A549 (cell line): ENCODE measurements around the gene BCAS3.

Experiments used
- CTCF ChIP-seq: fragments of >200 bp; sonication (Bioruptor Twin); formaldehyde crosslinking; IDR thresholded peaks from 3 replicates; pipeline ENCODE4 v1.5.1; 2016
- EHMT2 ChIP-seq: fragments of 200-600 bp; sonication (generic); IDR thresholded peaks from 2 replicates; pipeline ENCODE4 v1.6.1; 2016; ENCODE audit warnings: antibody characterized with exemption, low read depth, mild to moderate bottlenecking, moderate library complexity
- EP300 ChIP-seq, 2 experiments: fragments of >200 bp; sonication (Bioruptor Twin); formaldehyde crosslinking; IDR thresholded peaks; 2 replicates in 1 of 2; 3 replicates in 1 of 2; pipeline ENCODE4 v1.6.1; 2016 to 2017
- FOSL2 ChIP-seq, 2 experiments: fragments of 450-650 bp in 1 of 2; fragments of >200 bp in 1 of 2; sonication (Bioruptor Twin) in 1 of 2; formaldehyde crosslinking; IDR thresholded peaks; 2 replicates each; pipeline versions ENCODE4 v1.5.0 to v1.6.1; 2016 to 2020; ENCODE audit warnings: mild to moderate bottlenecking in 1 of 2, moderate library complexity in 1 of 2
- MAX ChIP-seq: IDR thresholded peaks from 2 replicates; pipeline ENCODE4 v1.6.1; 2012
- POLR2A ChIP-seq: IDR thresholded peaks from 2 replicates; pipeline ENCODE4 v1.6.1; 2012; ENCODE audit warnings: mild to moderate bottlenecking, low read length
- RFX5 ChIP-seq: fragments of 450-650 bp; IDR thresholded peaks from 2 replicates; pipeline ENCODE4 v1.7.1; 2014; ENCODE audit warnings: antibody characterized with exemption, mild to moderate bottlenecking, moderate library complexity
- RNF2 ChIP-seq: fragments of 200-600 bp; sonication (generic); IDR thresholded peaks from 2 replicates; pipeline ENCODE4 v1.6.1; 2016; ENCODE audit warnings: low read depth, mild to moderate bottlenecking, antibody characterized with exemption, moderate library complexity, borderline replicate concordance

GRCh38 chr17:60960398-60961065 lies 282.9 kb downstream of the BCAS3 start:
- no peak for TF ChIP-seq RFX5
- TF ChIP-seq CTCF = no peak
- no peak for TF ChIP-seq POLR2A
- TF ChIP-seq MAX = no peak
- no peak for TF ChIP-seq EP300 (IDR thresholded peaks at IDR 0.05)
- no peak for TF ChIP-seq EHMT2
- no peak for TF ChIP-seq FOSL2 (IDR thresholded peaks at IDR 0.05)
- no peak for TF ChIP-seq FOSL2 (CRISPR knock-in tag; IDR thresholded peaks at IDR 0.05)
- TF ChIP-seq RNF2 = no peak
